ENCODE results near the gene MEF2D.

The MEF2D gene

GRCh38 chr1:156533568-156534220, 33.1 kb upstream of the MEF2D start:
- no peak overlapping the region for H3K4me3 ChIP-seq (ENCODE audit: low read depth, low read length)
- TF ChIP-seq CTCF (IDR thresholded peaks at IDR 0.05; ENCODE audit: low read depth, low read length), result no peak

- H3K4me3 ChIP-seq (ENCODE audit: low read depth, low read length), result no peak overlapping the region
- TF ChIP-seq CTCF (IDR thresholded peaks at IDR 0.05; ENCODE audit: low read depth, low read length), result no peak
Observed at GRCh38 chr1:156532374-156532773, 31.8 kb upstream of the MEF2D start.

- H3K4me3 ChIP-seq (ENCODE audit: low read depth, low read length), result no peak overlapping the region
- TF ChIP-seq CTCF (IDR thresholded peaks at IDR 0.05; ENCODE audit: low read depth, low read length), result no peak
Observed at GRCh38 chr1:156530006-156530405, 29.4 kb upstream of the MEF2D start.

GRCh38 chr1:156528875-156529425, 28.4 kb upstream of the MEF2D start:
- TF ChIP-seq CTCF (IDR thresholded peaks at IDR 0.05; ENCODE audit: low read depth, low read length), result no peak

GRCh38 chr1:156528231-156528630, 27.7 kb upstream of the MEF2D start:
- no peak for TF ChIP-seq CTCF (IDR thresholded peaks at IDR 0.05; ENCODE audit: low read depth, low read length)
- H3K4me3 ChIP-seq (ENCODE audit: low read depth, low read length), result no peak overlapping the region

More at GRCh38 chr1:156528875-156529425, 28.4 kb upstream of the MEF2D start:
- H3K4me3 ChIP-seq (ENCODE audit: low read depth, low read length), result no peak overlapping the region

GRCh38 chr1:156527584-156527983, 27.0 kb upstream of the MEF2D start:
- no peak for TF ChIP-seq CTCF (IDR thresholded peaks at IDR 0.05; ENCODE audit: low read depth, low read length)
- no peak overlapping the region for H3K4me3 ChIP-seq (ENCODE audit: low read depth, low read length)

GRCh38 chr1:156525856-156526489, 25.4 kb upstream of the MEF2D start:
- H3K4me3 ChIP-seq (ENCODE audit: low read depth, low read length), result no peak overlapping the region
- no peak for TF ChIP-seq CTCF (IDR thresholded peaks at IDR 0.05; ENCODE audit: low read depth, low read length)

All from WI38 (cell line).